Cardiac fibroblast (primary cell): Measurements from ENCODE around the gene HMCES.
A peak's percentile ranks its signal among the peaks of the same experiment; 100 is the strongest.

ENCODE experiments used
- DNase-seq, 2 donors: peaks; one replicate each; pipeline versions ENCODE4 v3.0.0 to v3.0.0-alpha.2; 2010; ENCODE audit warnings: low read depth in 2 of 2
- H3K4me3 ChIP-seq, 2 donors: replicated peaks in 1 of 2; 1 replicate in 1 of 2; 2 replicates in 1 of 2; pipeline ENCODE4 v1.5.1; 2011; ENCODE audit warnings: low read depth in 2 of 2, low read length in 2 of 2, mild to moderate bottlenecking in 2 of 2, moderate library complexity in 1 of 2
- CTCF ChIP-seq: IDR thresholded peaks from one replicate; pipeline ENCODE4 v1.5.1; 2011; ENCODE audit warnings: low read depth, mild to moderate bottlenecking, low read length, inconsistent platforms

HMCES gene

DNA sequence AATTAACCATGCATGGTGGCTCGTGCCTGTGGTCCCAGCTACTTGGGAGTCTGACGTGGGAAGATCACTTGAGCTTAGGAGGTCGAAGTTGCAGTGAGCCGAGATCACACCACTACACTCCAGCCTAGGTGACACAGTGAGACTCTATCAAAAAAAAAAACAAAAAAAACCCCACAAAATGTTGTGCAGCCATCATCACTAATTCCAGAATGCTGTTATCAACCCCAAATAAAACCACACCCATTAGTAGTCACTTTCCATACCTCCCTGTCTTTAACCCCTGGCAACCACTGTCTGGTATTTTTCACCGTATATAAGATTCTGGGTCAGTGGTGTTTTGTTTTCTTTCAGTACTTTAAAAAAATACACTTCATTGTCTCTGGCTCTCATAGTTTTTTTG, 16.6 kb downstream of the HMCES start:
- no peak for TF ChIP-seq CTCF
- no peak for DNase-seq
- no peak overlapping the region for H3K4me3 ChIP-seq

- no peak for TF ChIP-seq CTCF
- peak in 1 of 2 donors; percentile 64 for DNase-seq
Measured at GRCh38 chr3:129304146-129304961, 25.7 kb downstream of the HMCES start.

GRCh38 chr3:129304962-129305222, 26.2 kb downstream of the HMCES start:
- TF ChIP-seq CTCF = no peak
- H3K4me3 ChIP-seq = no peak overlapping the region
- no peak for DNase-seq

More at GRCh38 chr3:129304146-129304961, 25.7 kb downstream of the HMCES start:
- no peak overlapping the region for H3K4me3 ChIP-seq

DNA sequence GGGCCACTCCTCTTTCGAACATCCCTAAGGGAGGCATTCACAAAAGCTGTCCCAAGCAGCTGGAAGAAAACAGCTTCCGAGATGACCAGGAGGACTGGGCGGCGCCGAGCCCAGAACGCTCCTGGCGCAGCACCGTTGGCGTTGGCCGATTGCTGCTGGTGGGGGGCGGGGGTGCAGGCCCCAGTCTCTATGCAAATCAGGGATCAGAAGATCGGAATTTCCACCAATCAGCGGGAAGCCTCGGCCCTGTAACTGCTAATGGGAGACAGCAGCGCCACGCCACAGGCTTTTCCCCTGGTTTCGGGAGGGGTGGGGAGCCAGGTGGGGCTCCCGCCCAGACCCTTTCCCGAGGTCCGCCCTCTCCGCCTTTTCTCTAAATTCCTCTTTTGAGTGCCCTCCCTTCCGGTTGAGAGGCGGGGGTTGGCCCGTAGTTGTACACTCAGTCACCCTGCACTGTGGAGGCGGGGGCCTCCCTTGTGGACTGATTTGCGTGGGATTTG, 27.0 kb downstream of the HMCES start:
- peak; percentile 94 for DNase-seq
- TF ChIP-seq CTCF = no peak
- H3K4me3 ChIP-seq = peak overlapping the region; percentile 2 to 20

DNA sequence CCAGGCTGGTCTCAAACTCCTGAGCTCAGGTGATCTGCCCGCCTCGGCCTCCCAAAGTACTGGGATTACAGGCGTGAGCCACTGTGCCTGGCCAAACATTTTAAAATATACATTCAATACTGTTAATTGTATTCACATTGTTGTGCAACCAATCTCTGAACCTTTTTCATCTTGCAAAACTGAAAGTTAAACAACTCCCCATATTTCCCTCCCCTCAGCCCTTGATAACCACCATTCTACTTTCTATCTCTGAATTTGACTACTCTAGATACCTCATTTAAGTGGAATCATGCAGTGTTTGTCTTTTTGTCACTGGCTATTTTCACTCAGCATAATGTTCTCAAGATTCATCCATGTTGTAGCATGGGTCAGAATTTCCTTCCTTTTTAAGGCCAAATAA, 30.0 kb downstream of the HMCES start:
- DNase-seq = no peak
- TF ChIP-seq CTCF = no peak
- H3K4me3 ChIP-seq = no peak overlapping the region

DNA sequence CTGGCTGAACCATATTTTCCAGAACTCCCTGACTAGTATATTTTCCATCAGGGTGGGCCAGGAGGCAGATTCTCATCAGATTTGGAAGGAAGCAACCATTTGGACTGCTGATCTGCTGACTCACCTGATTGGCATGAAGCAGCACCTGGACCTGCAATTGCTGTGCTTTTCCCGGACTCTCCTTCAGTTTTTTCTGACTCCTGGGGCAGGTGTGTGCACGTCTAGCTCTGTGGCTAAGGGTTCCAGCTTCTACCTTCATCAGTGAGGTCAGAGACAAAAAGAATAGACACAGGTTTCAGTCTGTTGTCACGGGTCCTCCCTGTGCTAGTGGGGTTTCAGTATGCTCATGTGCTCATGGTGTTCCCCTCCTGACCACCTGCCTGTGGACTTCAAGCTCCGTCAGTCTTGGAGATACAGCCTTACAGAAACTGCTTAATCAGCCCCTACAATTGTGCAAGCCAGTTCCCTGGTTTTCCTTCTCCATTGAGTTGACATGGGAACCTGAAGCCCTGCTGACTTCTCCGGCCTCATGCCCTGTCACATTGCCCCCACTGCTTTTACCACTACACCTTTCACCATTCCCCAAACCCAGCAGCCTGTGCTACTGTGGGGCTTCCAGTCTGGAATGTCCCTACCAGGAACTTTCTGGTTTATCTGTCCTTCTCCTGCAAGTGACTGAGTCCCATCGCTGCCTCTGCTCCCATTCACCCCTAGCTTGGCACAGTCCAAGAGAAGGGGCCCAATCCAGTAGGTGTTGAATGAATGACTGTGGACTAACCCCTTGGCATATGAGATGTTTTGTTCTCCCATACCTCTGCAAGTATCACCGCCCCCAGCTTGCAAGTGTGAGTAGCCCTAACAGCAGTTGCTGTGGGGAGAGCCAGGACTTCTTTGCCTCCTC, 31.7 kb downstream of the HMCES start:
- DNase-seq = no peak
- no peak overlapping the region for H3K4me3 ChIP-seq
- no peak for TF ChIP-seq CTCF
